Dermis blood vessel endothelial cell (primary cell): Measurements from ENCODE around the gene IRF7. TPM values are rescaled to one million over a fixed set of nuclear protein-coding genes. Genes with fewer than 3 reads are reported as not detected.
"Not testable (repeated sequence)": the region's sequence is repeated elsewhere in the genome, so short reads cannot be mapped to it uniquely, and the experiment has no call there.

ENCODE experiments used
- DNase-seq: peaks from one replicate; pipeline ENCODE4 v3.0.0; 2010
- total RNA-seq: library from RNA; depleted of rRNA; stranded (reverse); fragments of >200 nt; gene quantifications from 2 replicates; pipeline ENCODE4 v1.2.3, GENCODE V29; 2014

Gene IRF7
- 16.8 and 24.2 TPM in 2 replicates for total RNA-seq

- DNase-seq: peak; percentile 94
These were observed at the start of gene IRF7 for GRCh38 chr11:615504-616319. Gene IRF7, minus strand, starts transcription at chr11:615950. Its CDS starts 586 bp downstream, at chr11:615364.

GRCh38 chr11:665062-665703, 49.4 kb upstream of the IRF7 start:
- no peak for DNase-seq

- peak; percentile 79 for DNase-seq
These were observed 47.0 kb upstream of the IRF7 start for GRCh38 chr11:662689-663274.

DNA sequence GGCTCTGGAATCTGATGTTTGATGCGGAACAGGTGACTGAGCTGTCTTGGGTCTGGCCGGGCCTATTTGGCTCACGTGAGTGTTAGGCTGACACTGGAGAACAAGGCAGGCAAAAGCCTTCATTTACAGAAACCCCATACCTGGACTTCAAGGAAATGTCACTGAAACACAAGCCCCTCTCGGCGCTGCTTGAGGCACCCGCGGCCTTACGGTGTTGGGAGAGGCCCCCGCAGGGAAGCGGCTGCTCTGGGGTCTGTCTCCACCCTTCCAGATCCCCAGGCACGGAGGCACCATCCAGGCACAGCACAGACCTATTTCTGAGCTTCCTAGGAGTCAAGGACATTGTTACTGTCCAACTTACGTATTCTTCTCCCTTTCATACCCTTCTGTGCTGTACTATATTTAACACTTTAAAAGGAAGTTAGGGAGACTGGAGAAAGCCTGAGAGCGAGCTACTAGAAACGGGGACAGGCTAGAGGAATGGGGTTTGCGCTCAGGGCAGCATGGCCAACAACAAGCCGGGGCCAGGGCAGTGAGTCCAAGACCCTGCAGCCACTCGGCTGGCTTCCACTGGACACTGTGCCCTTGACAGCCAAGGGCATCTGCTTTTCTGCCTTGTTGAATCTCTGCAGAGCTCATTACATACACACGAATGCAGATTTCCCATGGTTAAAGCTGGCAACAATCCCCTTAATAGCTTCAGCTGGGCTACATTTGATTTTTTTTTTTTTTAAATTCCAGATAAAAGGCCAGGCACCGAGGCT, 45.1 kb upstream of the IRF7 start:
- DNase-seq: no peak

- no peak for DNase-seq
These were observed 44.5 kb upstream of the IRF7 start for GRCh38 chr11:660281-660680.

- DNase-seq: no peak
These were observed 43.9 kb upstream of the IRF7 start for GRCh38 chr11:659532-660085.

- no peak for DNase-seq
These were observed 42.0 kb upstream of the IRF7 start for GRCh38 chr11:657691-658126.

- DNase-seq: no peak
These were observed 41.1 kb upstream of the IRF7 start for GRCh38 chr11:656866-657265.

DNA sequence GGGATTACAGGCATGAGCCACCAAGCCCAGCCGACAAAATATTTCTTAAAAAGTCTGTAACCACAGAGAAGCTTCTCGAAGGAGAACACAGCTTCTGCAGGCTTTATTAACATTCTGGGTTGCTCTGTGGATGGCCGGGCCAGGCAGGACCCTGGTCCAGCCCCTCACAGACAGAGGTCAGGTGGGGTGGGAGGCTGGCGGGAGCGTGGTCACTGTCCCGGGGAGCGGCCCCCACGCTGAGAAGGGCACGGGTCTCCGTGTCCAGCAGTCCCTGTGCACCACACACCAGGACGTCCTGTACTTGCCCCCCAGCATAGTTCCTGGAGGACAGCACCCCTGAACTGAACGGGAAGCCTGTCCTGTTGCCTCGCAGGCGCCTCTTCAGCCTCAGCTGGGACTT, 40.7 kb upstream of the IRF7 start:
- no peak for DNase-seq

GRCh38 chr11:655036-655726, 39.4 kb upstream of the IRF7 start:
- no peak for DNase-seq

- DNase-seq: not testable (repeated sequence)
These were observed 38.7 kb upstream of the IRF7 start for GRCh38 chr11:654444-654843.

DNA sequence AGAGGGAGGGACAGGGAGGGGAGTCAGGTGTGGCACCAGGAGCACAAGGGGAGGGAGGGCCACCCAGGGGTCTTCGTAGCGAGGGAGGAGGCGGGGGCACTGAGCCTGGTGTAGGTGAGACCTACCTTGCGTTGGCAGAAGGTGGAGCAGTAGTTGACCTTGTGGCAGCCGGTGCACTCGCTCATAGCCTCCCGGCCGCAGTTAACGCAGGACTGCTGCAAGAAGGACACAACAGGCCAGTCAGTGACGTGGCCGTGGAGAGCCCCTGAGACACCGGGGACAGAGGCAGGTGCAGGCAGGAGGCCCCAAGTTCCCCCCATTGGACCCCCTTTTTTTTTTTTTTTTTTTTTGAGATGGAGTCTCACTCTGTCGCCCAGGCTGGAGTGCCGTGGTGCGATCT, 38.1 kb upstream of the IRF7 start:
- no peak for DNase-seq

DNA sequence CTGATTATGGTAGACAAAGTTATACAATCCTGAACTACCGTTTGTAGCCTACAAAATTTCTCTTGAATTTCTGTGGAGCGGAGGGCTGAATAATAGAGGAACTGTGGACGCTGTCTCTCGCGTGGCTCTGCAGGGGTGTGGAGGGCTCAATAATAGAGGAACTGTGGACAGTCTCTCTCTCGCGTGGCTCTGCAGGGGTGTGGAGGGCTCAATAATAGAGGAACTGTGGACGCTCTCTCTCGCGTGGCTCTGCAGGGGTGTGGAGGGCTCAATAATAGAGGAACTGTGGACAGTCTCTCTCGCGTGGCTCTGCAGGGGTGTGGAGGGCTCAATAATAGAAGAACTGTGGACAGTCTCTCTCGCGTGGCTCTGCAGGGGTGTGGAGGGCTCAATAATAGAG, 37.4 kb upstream of the IRF7 start:
- not testable (repeated sequence) for DNase-seq

GRCh38 chr11:650482-650881, 34.7 kb upstream of the IRF7 start:
- DNase-seq: no peak

DNA sequence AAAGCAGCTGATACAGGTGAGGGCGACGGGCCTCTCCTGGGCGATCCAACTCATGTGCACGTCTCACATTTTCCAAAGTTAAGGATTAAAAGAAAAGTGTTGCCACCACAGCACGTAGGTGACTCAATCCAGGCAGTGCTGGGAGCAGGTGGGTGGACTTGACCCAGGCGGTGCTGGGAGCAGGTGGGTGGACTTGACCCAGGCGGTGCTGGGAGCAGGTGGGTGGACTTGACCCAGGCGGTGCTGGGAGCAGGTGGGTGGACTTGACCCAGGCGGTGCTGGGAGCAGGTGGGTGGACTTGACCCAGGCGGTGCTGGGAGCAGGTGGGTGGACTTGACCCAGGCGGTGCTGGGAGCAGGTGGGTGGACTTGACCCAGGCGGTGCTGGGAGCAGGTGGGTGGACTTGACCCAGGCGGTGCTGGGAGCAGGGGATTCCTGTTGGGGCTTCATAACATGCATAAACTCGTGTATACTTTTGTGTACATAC, 32.0 kb upstream of the IRF7 start:
- DNase-seq: not testable (repeated sequence)

DNA sequence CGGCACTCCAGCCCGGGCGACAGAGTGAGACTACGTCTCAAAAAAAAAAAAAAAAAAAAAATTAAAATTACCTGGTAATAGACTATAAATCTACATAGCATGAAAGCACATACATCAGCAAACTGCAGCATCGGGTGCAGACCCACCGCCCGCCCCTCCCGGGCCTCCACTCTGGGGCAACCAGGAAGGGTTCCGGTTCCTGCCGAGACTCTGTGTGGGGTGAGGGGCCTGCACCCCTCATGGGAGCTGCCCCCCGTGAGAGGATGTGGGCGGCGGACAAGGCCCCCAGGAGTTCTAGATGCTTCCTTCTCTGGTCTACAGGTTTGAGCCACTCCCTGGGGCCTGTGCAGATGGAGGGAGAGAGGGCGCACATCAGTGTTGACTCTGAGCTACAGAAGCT, 30.5 kb upstream of the IRF7 start:
- DNase-seq: no peak

DNA sequence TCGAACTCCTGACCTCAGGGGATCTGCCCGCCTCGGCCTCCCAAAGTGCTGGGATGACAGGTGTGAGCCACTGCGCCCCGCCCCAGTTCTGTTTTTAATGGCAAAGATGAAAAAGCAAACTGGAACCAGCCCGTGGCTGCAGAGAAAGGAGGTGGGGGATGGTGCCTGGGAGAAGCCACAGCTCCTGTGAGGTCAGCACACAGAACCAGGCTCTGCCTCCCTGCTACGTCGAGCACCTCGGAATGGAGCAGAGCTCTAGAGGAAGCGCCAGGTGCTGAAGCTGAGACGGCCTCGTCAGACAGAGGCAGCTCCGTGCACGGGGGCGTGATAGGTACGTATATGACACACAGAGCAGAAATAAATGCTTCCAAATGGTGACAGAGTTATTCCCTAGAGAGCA, 29.8 kb upstream of the IRF7 start:
- DNase-seq: no peak

- no peak for DNase-seq
These were observed 28.3 kb upstream of the IRF7 start for GRCh38 chr11:643849-644738.

DNA sequence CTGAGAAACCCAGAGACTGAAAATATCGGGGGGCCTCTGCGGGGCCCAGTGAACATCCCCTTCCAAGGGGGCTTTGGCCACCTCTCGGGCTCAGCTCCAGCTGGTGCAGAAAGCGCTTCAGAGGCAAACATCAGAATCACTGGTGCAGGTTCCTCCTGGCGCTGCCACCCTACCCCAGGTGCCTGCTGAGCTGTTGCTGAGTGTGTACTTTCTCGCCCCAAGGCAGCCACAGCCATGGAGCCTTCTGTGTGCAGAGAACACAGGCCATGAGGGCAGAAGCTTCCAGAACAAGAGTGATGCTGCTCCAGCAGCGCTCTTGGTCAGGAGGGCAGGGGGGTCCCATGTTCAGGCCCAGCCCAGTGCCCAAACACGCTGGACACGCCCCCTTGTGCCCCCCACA, 27.6 kb upstream of the IRF7 start:
- no peak for DNase-seq

- DNase-seq: no peak
These were observed 26.1 kb upstream of the IRF7 start for GRCh38 chr11:641806-642370.
